Prostate gland (tissue), 2 donors: Measurements from ENCODE around the gene HBA2. TPM values are rescaled to one million over a fixed set of nuclear protein-coding genes. Genes with fewer than 3 reads are reported as not detected.
"Not testable (repeated sequence)": the region's sequence is repeated elsewhere in the genome, so short reads cannot be mapped to it uniquely, and the experiment has no call there.

Experiments
- DNase-seq: peaks from one replicate; pipeline ENCODE4 v3.0.0-alpha.2; 2019; ENCODE audit warnings: low spot score
- H3K27ac ChIP-seq, 2 donors: fragments of 200-600 bp; sonication (generic); 2 replicates each; pipeline ENCODE4 v1.5.1; 2017 to 2019
- H3K27me3 ChIP-seq: fragments of 200-600 bp; sonication (generic); replicated peaks from 2 replicates; pipeline ENCODE4 v1.5.1; 2019; ENCODE audit not compliant: insufficient read depth
- H3K36me3 ChIP-seq, 2 donors: fragments of 200-600 bp; sonication (generic); 1 replicate in 1 of 2; 2 replicates in 1 of 2; pipeline versions ENCODE4 v1.5.1 to v1.8.1; 2017 to 2019
- H3K4me1 ChIP-seq: fragments of 200-600 bp; sonication (generic); replicated peaks from 2 replicates; pipeline ENCODE4 v1.5.1; 2019
- H3K4me3 ChIP-seq, 2 donors: fragments of 200-600 bp; sonication (generic); 2 replicates each; pipeline ENCODE4 v1.5.1; 2017 to 2019
- H3K9me3 ChIP-seq: fragments of 200-600 bp; sonication (generic); 2 replicates; pipeline ENCODE4 v1.5.1; 2017
- CTCF ChIP-seq, 4 experiments: fragments of 200-600 bp in 2 of 4; fragments of 450-650 bp in 2 of 4; sonication (generic) in 2 of 4; IDR thresholded peaks; 1 replicate in 3 of 4; 2 replicates in 1 of 4; pipeline ENCODE4 v1.5.1; 2016 to 2019; ENCODE audit warnings: antibody characterized with exemption in 4 of 4, mild to moderate bottlenecking in 2 of 4, moderate library complexity in 2 of 4
- POLR2A ChIP-seq: fragments of 450-650 bp; IDR thresholded peaks from one replicate; pipeline ENCODE4 v1.6.1; 2016; ENCODE audit warnings: antibody characterized with exemption, mild to moderate bottlenecking
- POLR2AphosphoS5 ChIP-seq: sonication (generic); formaldehyde crosslinking; IDR thresholded peaks from one replicate; pipeline ENCODE4 v1.6.1; 2017; ENCODE audit warnings: antibody characterized with exemption
- WGBS: methylation state at CpG from one replicate; pipeline ENCODE4 v1.1.5; 2018; 5-methylcytosine and 5-hydroxymethylcytosine counted together
- intact Hi-C: fragments of 100-400 bp; cut with DNase I; formaldehyde crosslinking; loops from one replicate; pipeline ENCODE4 v1.14.2; 2022
- total RNA-seq, 2 donors: library from RNA; depleted of rRNA; stranded (reverse); fragments of >200 nt; gene quantifications; one replicate each; pipeline ENCODE4 v1.1.0, GENCODE V29; 2016

HBA2 gene
- total RNA-seq, 2 donors from 2014 or later = 7.4 to 15.5 TPM

- intact Hi-C loops = no loop called here
- H3K27me3 ChIP-seq = no peaks in the 10 kb centered on the region
Observed at GRCh38 chr16:159136-159849, 13.4 kb upstream of the HBA2 start.

GRCh38 chr16:160242-160641 lies 12.4 kb upstream of the HBA2 start:
- DNase-seq, H3K36me3 ChIP-seq, H3K27me3 ChIP-seq, H3K4me3 ChIP-seq, H3K9me3 ChIP-seq, H3K27ac ChIP-seq, intact Hi-C loops, H3K4me1 ChIP-seq: not testable (repeated sequence)
- 60% methylated on average over 18 of the region's 20 CpGs for WGBS

More at GRCh38 chr16:159136-159849, 13.4 kb upstream of the HBA2 start:
- no peak for DNase-seq
- Histone ChIP-seq H3K4me1 (peaks cover 5% of the 10 kb centered on the region), H3K36me3 (no peaks in the 10 kb centered on the region), H3K27ac (no peak overlapping the region), H3K9me3 (no peaks in the 10 kb centered on the region), H3K4me3 (no peak overlapping the region)
- TF ChIP-seq POLR2AphosphoS5 (no peak), CTCF (IDR thresholded peaks at IDR 0.05) (no peak), POLR2A (no peak)
- WGBS = 41% methylated on average over 6 of the region's 6 CpGs

- Histone ChIP-seq H3K9me3 (no peaks in the 10 kb centered on the region), H3K4me3 (no peak overlapping the region), H3K27me3 (peaks cover 6% of the 10 kb centered on the region), H3K36me3 (no peaks in the 10 kb centered on the region), H3K4me1 (peaks cover 6% of the 10 kb centered on the region), H3K27ac (no peak overlapping the region)
- intact Hi-C loops = no loop called here
- DNase-seq = no peak
- 60% methylated on average over 18 of the region's 18 CpGs for WGBS
- TF ChIP-seq CTCF (IDR thresholded peaks at IDR 0.05) (no peak), POLR2A (no peak), POLR2AphosphoS5 (no peak)
Observed at GRCh38 chr16:160691-161190, 11.9 kb upstream of the HBA2 start.

- H3K36me3 ChIP-seq = no peaks in the 10 kb centered on the region
- H3K27ac ChIP-seq = no peak overlapping the region
- WGBS = 90% methylated on average over 13 of the region's 13 CpGs
- peaks cover 16% of the 10 kb centered on the region for H3K27me3 ChIP-seq
- intact Hi-C loops = no loop called here
- peaks cover 13% of the 10 kb centered on the region for H3K4me1 ChIP-seq
- no peak overlapping the region for H3K4me3 ChIP-seq
- H3K9me3 ChIP-seq = no peaks in the 10 kb centered on the region
- TF ChIP-seq POLR2A = no peak
- no peak for TF ChIP-seq POLR2AphosphoS5
- no peak for TF ChIP-seq CTCF (IDR thresholded peaks at IDR 0.05)
- no peak for DNase-seq
Observed at GRCh38 chr16:162271-162991, 10.2 kb upstream of the HBA2 start.

- H3K9me3 ChIP-seq, DNase-seq, H3K4me3 ChIP-seq, H3K27ac ChIP-seq, intact Hi-C loops, H3K36me3 ChIP-seq: not testable (repeated sequence)
- Histone ChIP-seq H3K27me3 (peaks cover 19% of the 10 kb centered on the region), H3K4me1 (peaks cover 13% of the 10 kb centered on the region)
- WGBS = 88% methylated on average over 10 of the region's 10 CpGs
Observed at GRCh38 chr16:163139-163538, 9.5 kb upstream of the HBA2 start.

GRCh38 chr16:163696-164095 lies 9.0 kb upstream of the HBA2 start:
- 9% methylated on average over 2 of the region's 3 CpGs for WGBS

GRCh38 chr16:164134-164823 lies 8.4 kb upstream of the HBA2 start:
- WGBS = no CpG with 5 or more reads among the region's 80 CpGs
- intact Hi-C loops, DNase-seq, H3K9me3 ChIP-seq, H3K4me3 ChIP-seq, H3K36me3 ChIP-seq, H3K27ac ChIP-seq: not testable (repeated sequence)
- Histone ChIP-seq H3K27me3 (peaks cover 26% of the 10 kb centered on the region), H3K4me1 (peaks cover 13% of the 10 kb centered on the region)

More at GRCh38 chr16:163696-164095, 9.0 kb upstream of the HBA2 start:
- intact Hi-C loops, H3K9me3 ChIP-seq, H3K27ac ChIP-seq, H3K4me3 ChIP-seq, DNase-seq, H3K36me3 ChIP-seq: not testable (repeated sequence)
- peaks cover 13% of the 10 kb centered on the region for H3K4me1 ChIP-seq
- peaks cover 25% of the 10 kb centered on the region for H3K27me3 ChIP-seq
